Endothelial cell of umbilical vein (primary cell): ENCODE data around the gene DISP3. TPM values are rescaled to one million over a fixed set of nuclear protein-coding genes. Genes with fewer than 3 reads are reported as not detected.

Experiments used
- BruUV-seq: library from RNA; stranded (reverse); fragments of 400-500 nt; replicated peaks from 2 replicates; lab custom pipeline; 2021; lab: Mats Ljungman, UMichigan
- CTCF ChIA-PET: fragments of 300-600, 350-600 bp; sonication (Branson Sonifier 250); formaldehyde crosslinking; loops from one replicate; lab custom pipeline; 2021; ENCODE audit warnings: antibody characterized with exemption, inconsistent platforms; lab: Charles Lee
- POLR2A ChIA-PET: fragments of 300-600, 350-600 bp; sonication (Branson Sonifier 250); formaldehyde crosslinking; loops from one replicate; lab custom pipeline; 2021; ENCODE audit warnings: antibody characterized with exemption, inconsistent platforms; lab: Charles Lee
- DNase-seq: peaks from one replicate; pipeline ENCODE4 v3.0.0-alpha.2; 2011; ENCODE audit warnings: low read depth, low spot score
- FAIRE-seq: peaks from 2 replicates; lab custom pipeline; 2011; peaks lifted over from hg19 to GRCh38; lab: Jason Lieb, UNC
- H2AFZ ChIP-seq: 2 replicates; pipeline ENCODE4 v1.6.0; 2012; ENCODE audit warnings: low read depth, low read length, control low read depth, inconsistent platforms
- H3K27ac ChIP-seq: 2 replicates; pipeline ENCODE4 v1.5.1; 2011; ENCODE audit warnings: low read depth, mild to moderate bottlenecking, control low read depth, low read length, moderate library complexity; ENCODE audit not compliant: insufficient read depth
- H3K27me3 ChIP-seq, 2 experiments: 2 replicates each; pipeline versions ENCODE4 v1.6.0 to v1.6.1; 2011; ENCODE audit warnings: low read length in 2 of 2, mixed read lengths in 1 of 2; ENCODE audit not compliant: control insufficient read depth in 2 of 2, insufficient read depth in 2 of 2
- H3K36me3 ChIP-seq, 2 experiments: 2 replicates in 1 of 2; 3 replicates in 1 of 2; pipeline ENCODE4 v1.5.1; 2011; ENCODE audit warnings: low read length in 2 of 2, mild to moderate bottlenecking in 1 of 2, moderate library complexity in 1 of 2; ENCODE audit not compliant: control insufficient read depth in 2 of 2, insufficient read depth in 2 of 2; ENCODE audit errors: extremely low read depth in 1 of 2
- H3K4me1 ChIP-seq: 3 replicates; pipeline ENCODE4 v1.5.1; 2011; ENCODE audit warnings: mild to moderate bottlenecking, low read length; ENCODE audit not compliant: control insufficient read depth, insufficient read depth; ENCODE audit errors: extremely low read depth
- H3K4me2 ChIP-seq: 2 replicates; pipeline ENCODE4 v1.6.1; 2011; ENCODE audit warnings: low read length, control low read depth, mixed read lengths; ENCODE audit not compliant: insufficient read depth
- H3K4me3 ChIP-seq, 3 experiments: fragments of 200-600 bp in 1 of 3; sonication (generic), shearing (Covaris generic) in 1 of 3; replicated peaks in 1 of 3; 2 replicates each; pipeline ENCODE4 v1.5.1; 2011 to 2016; ENCODE audit warnings: control low read depth in 3 of 3, low read length in 3 of 3, mild to moderate bottlenecking in 2 of 3, inconsistent platforms in 1 of 3, low read depth in 1 of 3, moderate library complexity in 1 of 3; ENCODE audit not compliant: insufficient read depth in 1 of 3
- H3K79me2 ChIP-seq: 2 replicates; pipeline ENCODE4 v1.6.0; 2012; ENCODE audit warnings: low read length, inconsistent platforms; ENCODE audit not compliant: control insufficient read depth, insufficient read depth
- H3K9ac ChIP-seq: replicated peaks from 2 replicates; pipeline ENCODE3; 2011; ENCODE audit warnings: low read length, control low read depth; ENCODE audit not compliant: insufficient read depth; ENCODE audit errors: extremely low read depth
- H3K9me1 ChIP-seq: replicated peaks from 3 replicates; pipeline ENCODE4 v1.6.0; 2011; ENCODE audit warnings: mild to moderate bottlenecking, low read length; ENCODE audit not compliant: control insufficient read depth, insufficient read depth; ENCODE audit errors: extremely low read depth
- H3K9me3 ChIP-seq: replicated peaks from 2 replicates; pipeline ENCODE4 v1.5.1; 2012; ENCODE audit warnings: low read length, inconsistent platforms; ENCODE audit not compliant: control insufficient read depth, insufficient read depth
- H4K20me1 ChIP-seq: replicated peaks from 2 replicates; pipeline ENCODE3; 2011; ENCODE audit warnings: mild to moderate bottlenecking, low read length; ENCODE audit not compliant: control insufficient read depth, insufficient read depth; ENCODE audit errors: extremely low read depth
- CTCF ChIP-seq, 2 donors: IDR thresholded peaks; 1 replicate in 1 of 2; 2 replicates in 1 of 2; pipeline ENCODE4 v1.5.1; 2011; ENCODE audit warnings: low read length in 2 of 2, mild to moderate bottlenecking in 2 of 2, moderate library complexity in 2 of 2, control low read depth in 1 of 2, inconsistent platforms in 1 of 2, low read depth in 1 of 2; ENCODE audit not compliant: insufficient read depth in 1 of 2; ENCODE audit errors: extremely low read depth in 1 of 2
- EZH2 ChIP-seq: IDR thresholded peaks from 2 replicates; pipeline ENCODE4 v1.6.1; 2012; ENCODE audit warnings: borderline replicate concordance, low read depth, mild to moderate bottlenecking, moderate library complexity, low read length, inconsistent platforms; ENCODE audit not compliant: severe bottlenecking
- FOS ChIP-seq: IDR thresholded peaks from 2 replicates; pipeline ENCODE4 v1.6.1; 2011; ENCODE audit warnings: mild to moderate bottlenecking, low read length, moderate library complexity, borderline replicate concordance; ENCODE audit not compliant: insufficient read depth
- GATA2 ChIP-seq: IDR thresholded peaks from 2 replicates; pipeline ENCODE4 v1.7.0; 2011; ENCODE audit warnings: low read depth, mild to moderate bottlenecking, moderate library complexity, mixed read lengths, low read length; ENCODE audit not compliant: insufficient read length, insufficient read depth
- JUN ChIP-seq: IDR thresholded peaks from 2 replicates; pipeline ENCODE4 v1.6.1; 2011; ENCODE audit warnings: borderline replicate concordance, low read depth; ENCODE audit not compliant: insufficient read length, insufficient read depth
- MAX ChIP-seq: IDR thresholded peaks from 2 replicates; pipeline ENCODE4 v1.6.1; 2011; ENCODE audit not compliant: insufficient read depth, insufficient read length
- MYC ChIP-seq: IDR thresholded peaks from one replicate; pipeline ENCODE4 v1.6.1; 2011; ENCODE audit warnings: mild to moderate bottlenecking, low read depth, low read length
- POLR2A ChIP-seq: IDR thresholded peaks from 2 replicates; pipeline ENCODE4 v1.6.1; 2012; ENCODE audit warnings: low read depth, mild to moderate bottlenecking, control low read depth, low read length
- POLR2AphosphoS5 ChIP-seq: IDR thresholded peaks from 2 replicates; pipeline ENCODE4 v1.6.1; 2012; ENCODE audit warnings: low read depth, mild to moderate bottlenecking, control low read depth, low read length, moderate library complexity; ENCODE audit not compliant: insufficient read depth
- dilution Hi-C: fragments of 300-500 bp; cut with MboI; formaldehyde crosslinking; loops from one replicate; pipeline ENCODE4 v1.15.0; 2019; ENCODE audit warnings: low sequenced_read_pairs; ENCODE audit not compliant: extremely low pct_ligation_motif_present
- intact Hi-C: fragments of 100-400 bp; cut with micrococcal nuclease; formaldehyde crosslinking; loops from one replicate; pipeline ENCODE4 v1.10.0; 2022
- polyA plus RNA-seq, 4 experiments: library from polyadenylated mRNA; depleted of rRNA in 3 of 4; stranded (reverse) in 3 of 4; unstranded in 1 of 4; fragments of >200 nt; gene quantifications; 2 replicates each; pipeline versions ENCODE4 v1.2.1 to v1.2.3, GENCODE V29; 2011 to 2012; ENCODE audit warnings: missing spikeins in 1 of 4
- total RNA-seq: library from RNA; stranded (reverse); gene quantifications from 2 replicates; pipeline ENCODE4 v1.2.3, GENCODE V29; 2021

Gene DISP3
- total and polyA plus RNA-seq, 2 donors (not counting 3 experiments of a cell fraction or from before 2014, with no cell fraction given): 0.26 to 0.49 TPM

- Histone ChIP-seq H3K27me3 (no peaks in the 10 kb centered on the region), H2AFZ (no peak overlapping the region), H3K9me1 (no peaks in the 10 kb centered on the region), H3K9me3 (no peaks in the 10 kb centered on the region), H3K9ac (no peak overlapping the region), H3K4me2 (no peak overlapping the region), H3K79me2 (no peaks in the 10 kb centered on the region), H4K20me1 (no peaks in the 10 kb centered on the region), H3K36me3 (no peaks in the 10 kb centered on the region), H3K27ac (no peak overlapping the region), H3K4me1 (peaks cover 6% of the 10 kb centered on the region), H3K4me3 (no peak overlapping the region)
- no peak for DNase-seq
- BruUV-seq: no TSS peak
- dilution Hi-C loops: no loop called here
- TF ChIP-seq MYC (no peak), CTCF (IDR thresholded peaks at IDR 0.05; ENCODE audit: extremely low read depth in 1 of 2, insufficient read depth in 1 of 2, low read depth in 1 of 2, low read length in 2 of 2) (no peak), GATA2 (no peak), FOS (no peak), POLR2AphosphoS5 (no peak), EZH2 (no peak), POLR2A (no peak), MAX (no peak), JUN (no peak)
- ChIA-PET CTCF (interaction anchor here (0.7 kb wide), 1 partner anchor 19 kb away, joined by 3 read pairs; no protein-coding TSS in a partner anchor), POLR2A (no interaction called here)
- intact Hi-C loops: no loop called here
- no peak for FAIRE-seq
Observed at GRCh38 chr1:11453742-11454491, 25.0 kb upstream of the DISP3 start.
